ENCODE measurements around the gene PCDH10. TPM values are rescaled to one million over a fixed set of nuclear protein-coding genes. Genes with fewer than 3 reads are reported as not detected.
A peak's percentile ranks its signal among the peaks of the same experiment; 100 is the strongest.

PCDH10 gene
- total and polyA plus RNA-seq, 9 of the 15 experiments (the other 6 are each of a cell fraction or from before 2014, with no cell fraction given) = 0.04 to 1.4 (median 0.29) TPM

DNA sequence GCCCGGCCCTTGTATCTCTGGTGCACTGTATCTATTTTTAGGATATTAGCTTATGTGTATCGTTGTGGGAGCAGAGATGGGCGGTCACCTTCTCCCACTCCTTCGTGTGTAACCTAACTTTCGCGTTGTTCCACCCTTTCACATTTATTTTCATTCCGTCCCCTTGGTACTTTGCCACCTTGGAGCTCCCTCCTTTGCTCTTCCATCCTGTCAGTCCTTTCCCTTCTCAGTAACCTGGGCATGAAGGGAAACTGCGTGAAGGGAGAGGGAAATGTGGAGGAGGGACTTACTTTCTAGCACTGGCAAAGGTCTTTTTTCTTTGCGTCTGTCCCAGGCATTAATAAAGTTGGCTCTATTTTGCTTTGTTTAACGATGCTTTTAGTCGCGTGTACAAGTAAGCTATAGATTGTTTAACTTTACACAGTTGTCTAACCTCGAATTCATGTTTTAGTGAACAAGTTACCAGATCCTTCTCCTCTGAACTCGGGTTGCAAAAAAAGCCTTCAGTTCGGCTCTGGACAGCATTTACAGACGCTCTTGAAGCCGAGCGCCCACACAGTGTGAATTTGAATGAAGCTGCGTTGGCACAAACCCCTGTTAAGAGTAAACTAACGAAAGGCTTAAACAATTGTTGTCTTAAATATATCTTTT is 3.9 kb downstream of the PCDH10 start:
- no peak overlapping the region for H3K9ac ChIP-seq (ENCODE audit: insufficient read depth in 1 of 2, low read depth in 2 of 2, low read length in 2 of 2)

More for the DNA sequence above, 3.9 kb downstream of the PCDH10 start:
- Histone ChIP-seq H2AFZ (ENCODE audit: low read depth, low read length) (no peak overlapping the region), H3K79me2 (ENCODE audit: control insufficient read depth, insufficient read depth, low read length) (no peaks in the 10 kb centered on the region), H4K20me1 (replicated peaks; ENCODE audit: control insufficient read depth, insufficient read depth, low read length) (no peaks in the 10 kb centered on the region), H3K4me3 (no peak overlapping the region; the same call in 1 of the 2 replicates), H3K4me1 (replicated peaks in 1 of 2; ENCODE audit: control insufficient read depth in 2 of 2, insufficient read depth in 2 of 2, low read length in 2 of 2) (peaks cover 0 to 28% of the 10 kb centered on the region in 2 experiments; a peak in 2 of 5 replicates), H3K4me2 (ENCODE audit: insufficient read depth, low read length) (peak overlapping the region; percentile 60), H3K9me1 (ENCODE audit: control insufficient read depth, insufficient read depth, low read length) (no peaks in the 10 kb centered on the region), H3K9me3 (replicated peaks; ENCODE audit: control insufficient read depth, insufficient read depth, low read depth, low read length) (no peaks in the 10 kb centered on the region), H3K27ac (ENCODE audit: extremely low read depth, low read depth, low read length) (no peak overlapping the region), H3K27me3 (ENCODE audit: control insufficient read depth in 2 of 2, insufficient read depth in 2 of 2, low read length in 2 of 2) (no peaks in the 10 kb centered on the region), H3K36me3 (ENCODE audit: control insufficient read depth, insufficient read depth, low read length) (no peaks in the 10 kb centered on the region)
- POLR2A ChIA-PET = interaction anchor here (0.6 kb wide), 1 partner anchor 1091 kb away, joined by 3 read pairs; no protein-coding TSS in a partner anchor
- BruUV-seq (replicated peaks) = no TSS peak
- CTCF ChIA-PET (ENCODE audit: low intra/inter-chr PET ratio) = no interaction called here
- TF ChIP-seq, protein P1, sequence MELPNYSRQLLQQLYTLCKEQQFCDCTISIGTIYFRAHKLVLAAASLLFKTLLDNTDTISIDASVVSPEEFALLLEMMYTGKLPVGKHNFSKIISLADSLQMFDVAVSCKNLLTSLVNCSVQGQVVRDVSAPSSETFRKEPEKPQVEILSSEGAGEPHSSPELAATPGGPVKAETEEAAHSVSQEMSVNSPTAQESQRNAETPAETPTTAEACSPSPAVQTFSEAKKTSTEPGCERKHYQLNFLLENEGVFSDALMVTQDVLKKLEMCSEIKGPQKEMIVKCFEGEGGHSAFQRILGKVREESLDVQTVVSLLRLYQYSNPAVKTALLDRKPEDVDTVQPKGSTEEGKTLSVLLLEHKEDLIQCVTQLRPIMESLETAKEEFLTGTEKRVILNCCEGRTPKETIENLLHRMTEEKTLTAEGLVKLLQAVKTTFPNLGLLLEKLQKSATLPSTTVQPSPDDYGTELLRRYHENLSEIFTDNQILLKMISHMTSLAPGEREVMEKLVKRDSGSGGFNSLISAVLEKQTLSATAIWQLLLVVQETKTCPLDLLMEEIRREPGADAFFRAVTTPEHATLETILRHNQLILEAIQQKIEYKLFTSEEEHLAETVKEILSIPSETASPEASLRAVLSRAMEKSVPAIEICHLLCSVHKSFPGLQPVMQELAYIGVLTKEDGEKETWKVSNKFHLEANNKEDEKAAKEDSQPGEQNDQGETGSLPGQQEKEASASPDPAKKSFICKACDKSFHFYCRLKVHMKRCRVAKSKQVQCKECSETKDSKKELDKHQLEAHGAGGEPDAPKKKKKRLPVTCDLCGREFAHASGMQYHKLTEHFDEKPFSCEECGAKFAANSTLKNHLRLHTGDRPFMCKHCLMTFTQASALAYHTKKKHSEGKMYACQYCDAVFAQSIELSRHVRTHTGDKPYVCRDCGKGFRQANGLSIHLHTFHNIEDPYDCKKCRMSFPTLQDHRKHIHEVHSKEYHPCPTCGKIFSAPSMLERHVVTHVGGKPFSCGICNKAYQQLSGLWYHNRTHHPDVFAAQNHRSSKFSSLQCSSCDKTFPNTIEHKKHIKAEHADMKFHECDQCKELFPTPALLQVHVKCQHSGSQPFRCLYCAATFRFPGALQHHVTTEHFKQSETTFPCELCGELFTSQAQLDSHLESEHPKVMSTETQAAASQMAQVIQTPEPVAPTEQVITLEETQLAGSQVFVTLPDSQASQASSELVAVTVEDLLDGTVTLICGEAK (IDR thresholded peaks at IDR 0.05) = peak; percentile 41; the same call in 1 of the 2 replicates
- TF ChIP-seq, protein P1 (CRISPR knock-in tag; IDR thresholded peaks at IDR 0.05) = no peak
- TF ChIP-seq NFXL1 (CRISPR knock-in tag; IDR thresholded peaks at IDR 0.05) (no peak), NKRF (IDR thresholded peaks at IDR 0.05; ENCODE audit: borderline replicate concordance) (no peak)
- intact Hi-C loops (cut with micrococcal nuclease) = loop anchor here (10.0 kb wide), 1 partner anchor 162 kb away; no protein-coding TSS in a partner anchor
- in situ Hi-C loops (cut with MboI) = no loop called here
- ATAC-seq = no peak
- WGBS (ENCODE audit: insufficient coverage, low coverage, missing lambda C conversion rate) = 3% methylated on average over 20 of the region's 20 CpGs
- no peak for FAIRE-seq
- no peak for DNase-seq (ENCODE audit: extremely low read depth in 1 of 4, low spot score in 3 of 4)

Data from K562 (cell line).